Fibroblast of villous mesenchyme (primary cell): ENCODE measurements around the gene PRKACA. TPM values are rescaled to one million over a fixed set of nuclear protein-coding genes. Genes with fewer than 3 reads are reported as not detected.

ENCODE experiments used
- DNase-seq: peaks from one replicate; pipeline ENCODE4 v3.0.0-alpha.2; 2010; ENCODE audit warnings: low read depth
- H3K4me3 ChIP-seq: 2 replicates; pipeline ENCODE4 v1.5.1; 2011; ENCODE audit warnings: low read depth, mild to moderate bottlenecking, low read length
- CTCF ChIP-seq: IDR thresholded peaks from 2 replicates; pipeline ENCODE4 v1.5.1; 2012; ENCODE audit warnings: low read depth, mild to moderate bottlenecking, low read length; ENCODE audit not compliant: insufficient read depth
- total RNA-seq: library from RNA; depleted of rRNA; stranded (reverse); fragments of >200 nt; gene quantifications from 2 replicates; pipeline ENCODE4 v1.2.3, GENCODE V29; 2012

PRKACA gene
- total RNA-seq, 1 donor = 50.1 TPM

- no peak for DNase-seq
- no peak overlapping the region for H3K4me3 ChIP-seq
- TF ChIP-seq CTCF = no peak
Observed at GRCh38 chr19:14155371-14155770, 37.8 kb upstream of the PRKACA start.

GRCh38 chr19:14152713-14153112 is 35.2 kb upstream of the PRKACA start:
- no peak overlapping the region for H3K4me3 ChIP-seq
- TF ChIP-seq CTCF = no peak
- DNase-seq = no peak

- no peak for DNase-seq
- no peak for TF ChIP-seq CTCF
- no peak overlapping the region for H3K4me3 ChIP-seq
Observed at GRCh38 chr19:14150770-14151661, 33.5 kb upstream of the PRKACA start.

DNA sequence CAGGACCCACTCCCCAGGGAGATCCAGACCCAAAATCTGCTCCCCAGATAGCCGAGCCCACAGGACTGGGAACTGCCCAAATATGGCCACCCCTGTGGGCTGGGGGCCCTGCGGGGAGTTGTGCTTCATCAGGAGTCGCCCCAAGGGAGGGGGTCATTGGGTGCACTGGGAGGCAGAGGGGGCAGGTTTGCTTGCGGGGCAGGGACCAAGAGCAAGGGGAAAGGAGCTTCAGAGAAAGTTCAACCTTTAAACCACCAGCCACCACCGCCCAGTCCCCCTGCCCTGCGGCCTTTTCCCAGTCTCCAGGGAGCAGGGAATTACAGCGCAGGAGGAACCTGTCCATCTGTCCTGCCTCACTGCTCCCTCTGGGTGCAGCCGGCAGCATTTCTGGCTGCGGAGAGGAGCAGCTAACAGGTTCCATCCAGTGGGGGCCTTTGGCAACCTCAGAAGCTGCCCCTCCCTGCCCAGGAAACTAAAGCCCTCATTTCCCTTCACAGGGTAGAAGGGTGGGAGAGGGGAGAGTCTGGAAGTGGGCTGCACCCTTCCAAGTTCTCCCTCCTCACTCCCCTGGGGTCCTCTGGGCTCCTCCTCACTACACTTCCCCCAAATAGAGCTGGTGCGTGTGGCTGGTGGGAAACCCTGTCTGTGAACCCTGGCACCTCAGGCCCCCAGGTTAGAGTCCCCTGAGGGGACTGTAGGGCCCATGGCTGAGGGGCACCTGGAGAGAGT is 32.6 kb upstream of the PRKACA start:
- no peak for DNase-seq
- H3K4me3 ChIP-seq = no peak overlapping the region
- no peak for TF ChIP-seq CTCF

GRCh38 chr19:14149509-14149994 is 32.0 kb upstream of the PRKACA start:
- H3K4me3 ChIP-seq = no peak overlapping the region
- DNase-seq = peak; percentile 37

More at GRCh38 chr19:14149509-14149994, 32.0 kb upstream of the PRKACA start:
- TF ChIP-seq CTCF = no peak
